WTC11 (cell line): ENCODE measurements around the gene ABCB10.

Source experiments
- E2F1 ChIP-seq: sonication (generic); formaldehyde crosslinking; IDR thresholded peaks from 2 replicates; pipeline ENCODE4 v1.8.0; 2022; ENCODE audit warnings: mild to moderate bottlenecking, missing genetic modification reagents
- ETV6 ChIP-seq: sonication (generic); formaldehyde crosslinking; IDR thresholded peaks from 2 replicates; pipeline ENCODE4 v1.8.1; 2022; ENCODE audit warnings: mild to moderate bottlenecking, missing genetic modification reagents
- RORB ChIP-seq: fragments of 250-450 bp; sonication (Bioruptor Pico); IDR thresholded peaks from 2 replicates; pipeline ENCODE4 v1.9.0; 2021; ENCODE audit warnings: mild to moderate bottlenecking
- USF2 ChIP-seq: sonication (generic); formaldehyde crosslinking; IDR thresholded peaks from 2 replicates; pipeline ENCODE4 v1.8.1; 2023; ENCODE audit warnings: mild to moderate bottlenecking, missing genetic modification reagents, moderate library complexity

- TF ChIP-seq ETV6 (no peak), RORB (CRISPR knock-in tag) (no peak), USF2 (CRISPR knock-in tag) (no peak), E2F1 (CRISPR knock-in tag) (no peak)
These were observed 48.9 kb downstream of the ABCB10 start for GRCh38 chr1:229509576-229509975.
